OCI-LY1 (cell line): ENCODE measurements around the gene PLD1.

ENCODE experiments used
- CTCF ChIP-seq: fragments of 200-600 bp; sonication (generic), shearing (Covaris generic); IDR thresholded peaks from 2 replicates; pipeline ENCODE4 v1.5.1; 2017; ENCODE audit warnings: mild to moderate bottlenecking, antibody characterized with exemption, low read length, moderate library complexity, mixed read lengths
- EZH2 ChIP-seq: fragments of 200-600 bp; sonication (generic), shearing (Covaris generic); IDR thresholded peaks from 2 replicates; pipeline ENCODE4 v1.8.0; 2017; ENCODE audit warnings: borderline replicate concordance, mixed run types, mild to moderate bottlenecking, antibody characterized with exemption, low read length, moderate library complexity, mixed read lengths

- TF ChIP-seq CTCF (no peak), EZH2 (no peak)
These were observed 23.3 kb downstream of the PLD1 start for GRCh38 chr3:171786997-171787396.
